ENCODE measurements around the gene DGAT2L6. TPM values are rescaled to one million over a fixed set of nuclear protein-coding genes. Genes with fewer than 3 reads are reported as not detected.

The DGAT2L6 gene
- polyA plus RNA-seq, 1 of the 3 experiments (the other 2 are of a cell fraction) = 0.05 TPM

GRCh38 chrX:70133303-70134115, 43.8 kb upstream of the DGAT2L6 start, which contains the start of gene IGBP1:
Gene IGBP1, plus strand, starts transcription at chrX:70133447. Its CDS starts 501 bp downstream, at chrX:70133948.
- Histone ChIP-seq H3K9me2 (no peaks in the 10 kb centered on the region), H3K4me2 (peak within 1 kb of the TSS; percentile 76), H3K27ac (ENCODE audit: low read depth in 2 of 2, low read length in 1 of 2) (peak within 1 kb of the TSS; percentile 90 to 97), H3K4me1 (ENCODE audit: control insufficient read depth in 1 of 2, insufficient read depth in 2 of 2, low read depth in 1 of 2, low read length in 1 of 2) (peaks cover 0 to 9% of the 10 kb centered on the region in 2 experiments; a peak in 1 of 4 replicates), H3K79me2 (ENCODE audit: insufficient read depth) (peaks cover 28% of the 10 kb centered on the region), H3K36me3 (replicated peaks in 1 of 2; ENCODE audit: control insufficient read depth in 1 of 2, insufficient read depth in 2 of 2, low read length in 1 of 2) (peaks cover 10 to 12% of the 10 kb centered on the region in 2 experiments), H3F3A (replicated peaks; ENCODE audit: insufficient read depth) (no peaks in the 10 kb centered on the region), H3K27me3 (ENCODE audit: insufficient read depth) (no peaks in the 10 kb centered on the region), H3K4me3 (ENCODE audit: low read depth in 2 of 2, low read length in 1 of 2) (peak within 1 kb of the TSS; percentile 68 to 75), H3K9ac (peak within 1 kb of the TSS; percentile 97), H3K9me3 (no peaks in the 10 kb centered on the region), H4K20me1 (ENCODE audit: insufficient read depth) (no peaks in the 10 kb centered on the region), H2AFZ (ENCODE audit: low read depth) (peak within 1 kb of the TSS; percentile 85)
- 7% methylated on average over 33 of the region's 59 CpGs for WGBS (ENCODE audit: low lambda C conversion rate)
- TF ChIP-seq, protein P1, sequence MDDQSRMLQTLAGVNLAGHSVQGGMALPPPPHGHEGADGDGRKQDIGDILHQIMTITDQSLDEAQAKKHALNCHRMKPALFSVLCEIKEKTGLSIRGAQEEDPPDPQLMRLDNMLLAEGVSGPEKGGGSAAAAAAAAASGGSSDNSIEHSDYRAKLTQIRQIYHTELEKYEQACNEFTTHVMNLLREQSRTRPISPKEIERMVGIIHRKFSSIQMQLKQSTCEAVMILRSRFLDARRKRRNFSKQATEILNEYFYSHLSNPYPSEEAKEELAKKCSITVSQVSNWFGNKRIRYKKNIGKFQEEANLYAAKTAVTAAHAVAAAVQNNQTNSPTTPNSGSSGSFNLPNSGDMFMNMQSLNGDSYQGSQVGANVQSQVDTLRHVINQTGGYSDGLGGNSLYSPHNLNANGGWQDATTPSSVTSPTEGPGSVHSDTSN (IDR thresholded peaks at IDR 0.05) = 0 out of 2 replicates have a peak, but pooled peaks have one; percentile 3
- TF ChIP-seq, protein P2, sequence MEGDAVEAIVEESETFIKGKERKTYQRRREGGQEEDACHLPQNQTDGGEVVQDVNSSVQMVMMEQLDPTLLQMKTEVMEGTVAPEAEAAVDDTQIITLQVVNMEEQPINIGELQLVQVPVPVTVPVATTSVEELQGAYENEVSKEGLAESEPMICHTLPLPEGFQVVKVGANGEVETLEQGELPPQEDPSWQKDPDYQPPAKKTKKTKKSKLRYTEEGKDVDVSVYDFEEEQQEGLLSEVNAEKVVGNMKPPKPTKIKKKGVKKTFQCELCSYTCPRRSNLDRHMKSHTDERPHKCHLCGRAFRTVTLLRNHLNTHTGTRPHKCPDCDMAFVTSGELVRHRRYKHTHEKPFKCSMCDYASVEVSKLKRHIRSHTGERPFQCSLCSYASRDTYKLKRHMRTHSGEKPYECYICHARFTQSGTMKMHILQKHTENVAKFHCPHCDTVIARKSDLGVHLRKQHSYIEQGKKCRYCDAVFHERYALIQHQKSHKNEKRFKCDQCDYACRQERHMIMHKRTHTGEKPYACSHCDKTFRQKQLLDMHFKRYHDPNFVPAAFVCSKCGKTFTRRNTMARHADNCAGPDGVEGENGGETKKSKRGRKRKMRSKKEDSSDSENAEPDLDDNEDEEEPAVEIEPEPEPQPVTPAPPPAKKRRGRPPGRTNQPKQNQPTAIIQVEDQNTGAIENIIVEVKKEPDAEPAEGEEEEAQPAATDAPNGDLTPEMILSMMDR (IDR thresholded peaks at IDR 0.05) = peak; percentile 67
- 0 out of 2 replicates have a peak, but pooled peaks have one; percentile 27 for TF ChIP-seq MXI1 (IDR thresholded peaks at IDR 0.05; ENCODE audit: low read depth, low read length)
- peak; percentile 89 for TF ChIP-seq ELF1 (IDR thresholded peaks at IDR 0.05)
- no peak for TF ChIP-seq JUND (IDR thresholded peaks at IDR 0.05)
- TF ChIP-seq TAF1 (IDR thresholded peaks at IDR 0.05; ENCODE audit: borderline replicate concordance, low read depth, low read length) = peak; percentile 52
- no peak for TF ChIP-seq EZH2phosphoT487 (IDR thresholded peaks at IDR 0.05; ENCODE audit: borderline replicate concordance, low read depth)
- TF ChIP-seq GABPA (IDR thresholded peaks at IDR 0.05; ENCODE audit: low read depth) = peak; percentile 81
- no peak for TF ChIP-seq RFX5 (IDR thresholded peaks at IDR 0.05; ENCODE audit: low read length)
- TF ChIP-seq CHD2 (IDR thresholded peaks at IDR 0.05; ENCODE audit: low read length, partially characterized antibody) = peak; percentile 71
- TF ChIP-seq POLR2AphosphoS5 (IDR thresholded peaks at IDR 0.05; ENCODE audit: low read depth, low read length) = peak; percentile 26
- TF ChIP-seq YY1 (IDR thresholded peaks at IDR 0.05; ENCODE audit: low read depth) = peak; percentile 91
- ChIA-PET POLR2A (no interaction called here), CTCF (interaction anchor here (0.7 to 3.0 kb wide), 15 partner anchors 9 to 630 kb away, joined by 3 to 12 read pairs (median 3); partner anchors contain the start of genes KIF4A, NALF2 and PDZD11)
- DNase-seq = peak; percentile 86

GRCh38 chrX:70134116-70134477, 43.2 kb upstream of the DGAT2L6 start:
- H2AFZ ChIP-seq (ENCODE audit: low read depth) = peak overlapping the region; percentile 85; the same call in 1 of the 2 replicates
- peak overlapping the region; percentile 68 to 75 for H3K4me3 ChIP-seq (ENCODE audit: low read depth in 2 of 2, low read length in 1 of 2)
- peaks cover 28% of the 10 kb centered on the region for H3K79me2 ChIP-seq (ENCODE audit: insufficient read depth)
- no peaks in the 10 kb centered on the region for H3F3A ChIP-seq (replicated peaks; ENCODE audit: insufficient read depth)
- peak overlapping the region; percentile 76 for H3K4me2 ChIP-seq
- H3K4me1 ChIP-seq (ENCODE audit: control insufficient read depth in 1 of 2, insufficient read depth in 2 of 2, low read depth in 1 of 2, low read length in 1 of 2) = peaks cover 0 to 9% of the 10 kb centered on the region in 2 experiments; a peak in 1 of 4 replicates
- peak overlapping the region; percentile 52 to 97; a peak in 2 of 4 replicates for H3K27ac ChIP-seq (ENCODE audit: low read depth in 2 of 2, low read length in 1 of 2)
- WGBS (ENCODE audit: low lambda C conversion rate) = 8% methylated on average over 12 of the region's 12 CpGs
- 0 out of 2 replicates have a peak, but pooled peaks cover 3% of the 10 kb centered on the region for H4K20me1 ChIP-seq (ENCODE audit: insufficient read depth)
- H3K9ac ChIP-seq = peak overlapping the region; percentile 97
- no peaks in the 10 kb centered on the region for H3K27me3 ChIP-seq (ENCODE audit: insufficient read depth)
- no peaks in the 10 kb centered on the region for H3K9me3 ChIP-seq
- TF ChIP-seq MXI1 (IDR thresholded peaks at IDR 0.05; ENCODE audit: low read depth, low read length) (no peak), ELF1 (IDR thresholded peaks at IDR 0.05) (no peak), FOXM1 (IDR thresholded peaks at IDR 0.05; ENCODE audit: low read depth) (no peak), YY1 (IDR thresholded peaks at IDR 0.05; ENCODE audit: low read depth) (peak; percentile 11; the same call in 1 of the 2 replicates), GATA2 (CRISPR knock-in tag; IDR thresholded peaks at IDR 0.05) (no peak)
- TF ChIP-seq, protein P1 (IDR thresholded peaks at IDR 0.05) = no peak
- TF ChIP-seq, protein P3, sequence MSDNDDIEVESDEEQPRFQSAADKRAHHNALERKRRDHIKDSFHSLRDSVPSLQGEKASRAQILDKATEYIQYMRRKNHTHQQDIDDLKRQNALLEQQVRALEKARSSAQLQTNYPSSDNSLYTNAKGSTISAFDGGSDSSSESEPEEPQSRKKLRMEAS (IDR thresholded peaks at IDR 0.05; ENCODE audit: low read depth) = no peak
- no peak for DNase-seq
- H3K9me2 ChIP-seq = no peaks in the 10 kb centered on the region
- ChIA-PET POLR2A (no interaction called here), CTCF (interaction anchor here (0.7 to 3.0 kb wide), 6 partner anchors 8 to 631 kb away, joined by 3 to 12 read pairs (median 8); partner anchors contain the start of gene NALF2)
- H3K36me3 ChIP-seq (replicated peaks in 1 of 2; ENCODE audit: control insufficient read depth in 1 of 2, insufficient read depth in 2 of 2, low read length in 1 of 2) = peaks cover 12 to 14% of the 10 kb centered on the region in 2 experiments
